HepG2 (cell line): ENCODE data around the gene KLK11. TPM values are rescaled to one million over a fixed set of nuclear protein-coding genes. Genes with fewer than 3 reads are reported as not detected.

Experiments
- ATAC-seq: fragments of 200-7000 bp; cut with Tn5 transposase; 3 replicates; pipeline ENCODE4 v1.9.1; 2020; ENCODE audit warnings: mild to moderate bottlenecking, moderate library complexity
- BruUV-seq: library from RNA; stranded (reverse); fragments of 400-500 nt; replicated peaks from 2 replicates; lab custom pipeline; 2021; lab: Mats Ljungman, UMichigan
- CTCF ChIA-PET: fragments of 300-600 bp; formaldehyde crosslinking; extraction: SDS; loops from one replicate; lab custom pipeline; 2021; ENCODE audit warnings: low total read pairs, inconsistent platforms, low intra/inter-chr PET ratio; lab: Yijun Ruan, JAX
- POLR2A ChIA-PET: fragments of 350-600 bp; sonication (Branson Sonifier 250); formaldehyde crosslinking; loops from one replicate; lab custom pipeline; 2020; ENCODE audit warnings: antibody characterized with exemption, inconsistent platforms; lab: Yijun Ruan, JAX
- DNase-seq: peaks from one replicate; pipeline ENCODE4 v3.0.0-alpha.2; 2015; ENCODE audit warnings: low spot score
- FAIRE-seq: peaks from 3 replicates; lab custom pipeline; 2011; peaks lifted over from hg19 to GRCh38; lab: Jason Lieb, UNC
- H2AFZ ChIP-seq: one replicate; pipeline ENCODE4 v1.6.1; 2011; ENCODE audit warnings: low read length, inconsistent platforms
- H3K27ac ChIP-seq: fragments of 300-600 bp; 3 replicates; pipeline ENCODE4 v1.8.0; 2011; ENCODE audit warnings: mixed run types, mild to moderate bottlenecking, mixed read lengths, low read length, inconsistent platforms; ENCODE audit not compliant: insufficient read depth; ENCODE audit errors: extremely low read length
- H3K27me3 ChIP-seq, 2 experiments: fragments of 200-600 bp in 1 of 2; 2 replicates in 1 of 2; 3 replicates in 1 of 2; pipeline versions ENCODE4 v1.6.0 to v1.8.0; 2011; ENCODE audit warnings: low read length in 2 of 2, mild to moderate bottlenecking in 2 of 2, moderate library complexity in 2 of 2, inconsistent platforms in 1 of 2; ENCODE audit not compliant: insufficient read depth in 2 of 2, control insufficient read depth in 1 of 2
- H3K36me3 ChIP-seq, 2 experiments: fragments of 200-600 bp in 1 of 2; replicated peaks in 1 of 2; 2 replicates in 1 of 2; 3 replicates in 1 of 2; pipeline versions ENCODE4 v1.5.1 to v1.8.0; 2011; ENCODE audit warnings: low read length in 2 of 2, inconsistent platforms in 1 of 2; ENCODE audit not compliant: insufficient read depth in 2 of 2, control insufficient read depth in 1 of 2
- H3K4me1 ChIP-seq: 2 replicates; pipeline ENCODE4 v1.5.1; 2012; ENCODE audit warnings: low read length, inconsistent platforms; ENCODE audit not compliant: insufficient read depth
- H3K4me2 ChIP-seq: 2 replicates; pipeline ENCODE4 v1.6.0; 2011; ENCODE audit warnings: low read depth, low read length, inconsistent platforms
- H3K4me3 ChIP-seq, 3 experiments: fragments of 200-600 bp in 1 of 3; sonication (generic), shearing (Covaris generic) in 1 of 3; replicated peaks in 1 of 3; 2 replicates each; pipeline ENCODE4 v1.5.1; 2011 to 2016; ENCODE audit warnings: low read length in 3 of 3, inconsistent platforms in 2 of 3, low read depth in 2 of 3, mild to moderate bottlenecking in 2 of 3, control low read depth in 1 of 3, mixed read lengths in 1 of 3; ENCODE audit not compliant: insufficient read depth in 1 of 3
- H3K79me2 ChIP-seq: one replicate; pipeline ENCODE4 v1.6.1; 2011; ENCODE audit warnings: low read length, inconsistent platforms; ENCODE audit not compliant: insufficient read depth
- H3K9ac ChIP-seq: 2 replicates; pipeline ENCODE4 v1.6.0; 2011; ENCODE audit warnings: mild to moderate bottlenecking, low read depth, low read length, inconsistent platforms; ENCODE audit not compliant: insufficient read depth
- H3K9me3 ChIP-seq: 2 replicates; pipeline ENCODE4 v1.5.1; 2012; ENCODE audit warnings: mild to moderate bottlenecking, low read length
- H4K20me1 ChIP-seq: 2 replicates; pipeline ENCODE4 v1.6.0; 2011; ENCODE audit warnings: inconsistent platforms, mild to moderate bottlenecking, low read length, moderate library complexity; ENCODE audit not compliant: insufficient read depth
- KDM6A ChIP-seq: IDR thresholded peaks from 2 replicates; pipeline ENCODE4 v1.6.1; 2016; ENCODE audit warnings: low read depth
- MBNL3 ChIP-seq: fragments of 250-450 bp; sonication (Bioruptor Pico); conservative IDR thresholded peaks from 2 replicates; pipeline ENCODE4 v1.8.0; 2022; ENCODE audit warnings: mild to moderate bottlenecking, inconsistent platforms
- SMYD3 ChIP-seq: sonication (generic); formaldehyde crosslinking; IDR thresholded peaks from 2 replicates; pipeline ENCODE4 v1.8.1; 2023; ENCODE audit warnings: mild to moderate bottlenecking, missing genetic modification reagents
- SP5 ChIP-seq: IDR thresholded peaks from 2 replicates; pipeline ENCODE4 v1.6.1; 2016; ENCODE audit warnings: low read depth, borderline replicate concordance
- ZFY ChIP-seq: sonication (generic); formaldehyde crosslinking; IDR thresholded peaks from 2 replicates; pipeline ENCODE4 v1.4.0; 2020; ENCODE audit warnings: missing genetic modification reagents
- ZKSCAN8 ChIP-seq: IDR thresholded peaks from 2 replicates; pipeline ENCODE4 v1.6.1; 2016; ENCODE audit warnings: borderline replicate concordance, missing genetic modification reagents, missing compliant biosample characterization
- ZNF354B ChIP-seq: sonication (generic); formaldehyde crosslinking; IDR thresholded peaks from 2 replicates; pipeline ENCODE4 v1.8.0; 2022; ENCODE audit warnings: mild to moderate bottlenecking, missing genetic modification reagents
- ZNF7 ChIP-seq: IDR thresholded peaks from 2 replicates; pipeline ENCODE4 v1.6.1; 2016; ENCODE audit warnings: missing biosample characterization, missing genetic modification reagents
- ZNF816 ChIP-seq: sonication (generic); formaldehyde crosslinking; IDR thresholded peaks from 2 replicates; pipeline ENCODE4 v1.8.0; 2022; ENCODE audit warnings: missing genetic modification reagents, mild to moderate bottlenecking, borderline replicate concordance
- WGBS: methylation state at CpG from one replicate; pipeline ENCODE4 v1.1.6; 2017; ENCODE audit warnings: low lambda C conversion rate; 5-methylcytosine and 5-hydroxymethylcytosine counted together
- in situ Hi-C: cut with HindIII; loops from 2 replicates; pipeline ENCODE4 v1.10.0; 2017; ENCODE audit warnings: low pct_unique_long_range_greater_than_20kb; ENCODE audit not compliant: extremely low pct_ligation_motif_present
- intact Hi-C: fragments of 100-400 bp; cut with micrococcal nuclease; formaldehyde crosslinking; loops from one replicate; pipeline ENCODE4 v1.10.0; 2022; ENCODE audit not compliant: unreplicated experiment
- polyA plus RNA-seq, 8 experiments: library from polyadenylated mRNA; depleted of rRNA in 3 of 8; stranded (reverse) in 7 of 8; unstranded in 1 of 8; fragments of >200 nt; fragmentation: Illumina TruSeq in 4 of 8; extraction: Trizol in 4 of 8; gene quantifications; 2 replicates each; pipeline versions ENCODE4 v1.2.1 to v1.2.3, GENCODE V29; 2011 to 2016; ENCODE audit warnings: low read depth in 4 of 8, missing spikeins in 1 of 8, mixed read lengths in 1 of 8; ENCODE audit not compliant: insufficient read depth in 1 of 8
- total RNA-seq, 5 experiments: library from RNA; depleted of rRNA; stranded (reverse); fragments of >200 nt; fragmentation: Illumina TruSeq; extraction: Trizol; gene quantifications; 2 replicates each; pipeline ENCODE4 v1.2.3, GENCODE V29; 2016; ENCODE audit warnings: low read depth in 1 of 5
- TF ChIP-seq, protein P1 (sequence below): sonication (generic); formaldehyde crosslinking; IDR thresholded peaks from 2 replicates; pipeline ENCODE4 v1.4.0; 2020; ENCODE audit warnings: mild to moderate bottlenecking, missing genetic modification reagents, borderline replicate concordance
- TF ChIP-seq, protein P2 (sequence below): sonication (generic); formaldehyde crosslinking; IDR thresholded peaks from 2 replicates; pipeline ENCODE4 v1.4.0; 2020; ENCODE audit warnings: missing genetic modification reagents, mild to moderate bottlenecking, borderline replicate concordance
- TF ChIP-seq, protein P3 (sequence below): sonication (generic); formaldehyde crosslinking; conservative IDR thresholded peaks from 2 replicates; pipeline ENCODE4 v1.4.0; 2020; ENCODE audit warnings: missing genetic modification reagents

KLK11 gene
- total and polyA plus RNA-seq, 2 of the 13 experiments (the other 11 are each of a cell fraction or from before 2014, with no cell fraction given): not detected

DNA sequence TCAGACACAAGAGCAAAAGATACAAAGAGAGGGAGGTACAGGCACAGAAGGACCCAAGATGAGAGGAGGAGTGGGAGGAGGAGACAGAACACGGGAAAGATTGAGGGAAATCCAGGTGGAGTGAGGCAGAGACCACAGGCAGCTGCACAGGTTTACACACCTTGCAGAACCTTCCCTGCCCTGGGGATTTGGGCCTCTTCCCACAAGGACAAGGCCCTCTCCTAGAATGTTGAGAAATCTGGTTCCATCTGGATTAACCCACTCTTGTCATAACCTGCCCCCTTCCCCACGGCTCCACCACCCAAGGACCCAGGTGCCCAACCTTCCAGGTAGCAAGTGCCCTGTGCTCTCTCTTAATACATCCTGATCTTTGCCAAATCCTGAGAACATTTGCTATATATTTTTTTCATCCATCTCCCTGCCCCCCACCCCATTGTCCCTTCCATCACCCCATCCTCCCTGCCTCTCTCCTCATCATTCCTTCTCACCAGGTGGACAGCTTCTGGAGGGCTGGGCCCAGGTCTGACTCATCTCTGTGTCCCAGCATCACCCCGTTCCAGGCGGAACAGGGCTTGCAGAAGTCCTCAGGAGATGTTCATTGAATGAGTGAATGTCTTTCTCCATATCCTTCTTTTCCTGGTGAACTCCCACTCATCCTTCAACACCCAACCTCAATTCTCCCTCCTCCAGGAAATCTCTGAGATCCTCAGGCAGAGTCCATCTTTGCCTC lies 16.2 kb downstream of the KLK11 start:
- H3K27me3 ChIP-seq: peaks cover 1 to 7% of the 10 kb centered on the region in 2 experiments; a peak in 2 of 5 replicates
- no peaks in the 10 kb centered on the region for H3K9me3 ChIP-seq
- under 1% methylated on average over 4 of the region's 4 CpGs for WGBS
- no peaks in the 10 kb centered on the region for H3K79me2 ChIP-seq
- H4K20me1 ChIP-seq: no peaks in the 10 kb centered on the region
- POLR2A ChIA-PET: no interaction called here
- no peak overlapping the region for H2AFZ ChIP-seq
- FAIRE-seq: no peak
- TF ChIP-seq KDM6A (CRISPR knock-in tag) (no peak), ZFY (CRISPR knock-in tag) (no peak), SP5 (CRISPR knock-in tag) (no peak), ZNF816 (CRISPR knock-in tag) (no peak), ZNF7 (CRISPR knock-in tag) (no peak), SMYD3 (CRISPR knock-in tag) (no peak), ZNF354B (CRISPR knock-in tag) (no peak), MBNL3 (no peak), ZKSCAN8 (CRISPR knock-in tag) (no peak)
- TF ChIP-seq, protein P1, sequence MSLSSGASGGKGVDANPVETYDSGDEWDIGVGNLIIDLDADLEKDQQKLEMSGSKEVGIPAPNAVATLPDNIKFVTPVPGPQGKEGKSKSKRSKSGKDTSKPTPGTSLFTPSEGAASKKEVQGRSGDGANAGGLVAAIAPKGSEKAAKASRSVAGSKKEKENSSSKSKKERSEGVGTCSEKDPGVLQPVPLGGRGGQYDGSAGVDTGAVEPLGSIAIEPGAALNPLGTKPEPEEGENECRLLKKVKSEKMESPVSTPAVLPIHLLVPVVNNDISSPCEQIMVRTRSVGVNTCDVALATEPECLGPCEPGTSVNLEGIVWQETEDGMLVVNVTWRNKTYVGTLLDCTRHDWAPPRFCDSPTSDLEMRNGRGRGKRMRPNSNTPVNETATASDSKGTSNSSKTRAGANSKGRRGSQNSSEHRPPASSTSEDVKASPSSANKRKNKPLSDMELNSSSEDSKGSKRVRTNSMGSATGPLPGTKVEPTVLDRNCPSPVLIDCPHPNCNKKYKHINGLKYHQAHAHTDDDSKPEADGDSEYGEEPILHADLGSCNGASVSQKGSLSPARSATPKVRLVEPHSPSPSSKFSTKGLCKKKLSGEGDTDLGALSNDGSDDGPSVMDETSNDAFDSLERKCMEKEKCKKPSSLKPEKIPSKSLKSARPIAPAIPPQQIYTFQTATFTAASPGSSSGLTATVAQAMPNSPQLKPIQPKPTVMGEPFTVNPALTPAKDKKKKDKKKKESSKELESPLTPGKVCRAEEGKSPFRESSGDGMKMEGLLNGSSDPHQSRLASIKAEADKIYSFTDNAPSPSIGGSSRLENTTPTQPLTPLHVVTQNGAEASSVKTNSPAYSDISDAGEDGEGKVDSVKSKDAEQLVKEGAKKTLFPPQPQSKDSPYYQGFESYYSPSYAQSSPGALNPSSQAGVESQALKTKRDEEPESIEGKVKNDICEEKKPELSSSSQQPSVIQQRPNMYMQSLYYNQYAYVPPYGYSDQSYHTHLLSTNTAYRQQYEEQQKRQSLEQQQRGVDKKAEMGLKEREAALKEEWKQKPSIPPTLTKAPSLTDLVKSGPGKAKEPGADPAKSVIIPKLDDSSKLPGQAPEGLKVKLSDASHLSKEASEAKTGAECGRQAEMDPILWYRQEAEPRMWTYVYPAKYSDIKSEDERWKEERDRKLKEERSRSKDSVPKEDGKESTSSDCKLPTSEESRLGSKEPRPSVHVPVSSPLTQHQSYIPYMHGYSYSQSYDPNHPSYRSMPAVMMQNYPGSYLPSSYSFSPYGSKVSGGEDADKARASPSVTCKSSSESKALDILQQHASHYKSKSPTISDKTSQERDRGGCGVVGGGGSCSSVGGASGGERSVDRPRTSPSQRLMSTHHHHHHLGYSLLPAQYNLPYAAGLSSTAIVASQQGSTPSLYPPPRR (CRISPR knock-in tag): no peak
- TF ChIP-seq, protein P2, sequence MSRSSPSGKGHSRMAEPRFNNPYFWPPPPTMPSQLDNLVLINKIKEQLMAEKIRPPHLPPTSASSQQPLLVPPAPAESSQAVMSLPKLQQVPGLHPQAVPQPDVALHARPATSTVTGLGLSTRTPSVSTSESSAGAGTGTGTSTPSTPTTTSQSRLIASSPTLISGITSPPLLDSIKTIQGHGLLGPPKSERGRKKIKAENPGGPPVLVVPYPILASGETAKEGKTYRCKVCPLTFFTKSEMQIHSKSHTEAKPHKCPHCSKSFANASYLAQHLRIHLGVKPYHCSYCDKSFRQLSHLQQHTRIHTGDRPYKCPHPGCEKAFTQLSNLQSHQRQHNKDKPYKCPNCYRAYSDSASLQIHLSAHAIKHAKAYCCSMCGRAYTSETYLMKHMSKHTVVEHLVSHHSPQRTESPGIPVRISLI: no peak
- TF ChIP-seq, protein P3, sequence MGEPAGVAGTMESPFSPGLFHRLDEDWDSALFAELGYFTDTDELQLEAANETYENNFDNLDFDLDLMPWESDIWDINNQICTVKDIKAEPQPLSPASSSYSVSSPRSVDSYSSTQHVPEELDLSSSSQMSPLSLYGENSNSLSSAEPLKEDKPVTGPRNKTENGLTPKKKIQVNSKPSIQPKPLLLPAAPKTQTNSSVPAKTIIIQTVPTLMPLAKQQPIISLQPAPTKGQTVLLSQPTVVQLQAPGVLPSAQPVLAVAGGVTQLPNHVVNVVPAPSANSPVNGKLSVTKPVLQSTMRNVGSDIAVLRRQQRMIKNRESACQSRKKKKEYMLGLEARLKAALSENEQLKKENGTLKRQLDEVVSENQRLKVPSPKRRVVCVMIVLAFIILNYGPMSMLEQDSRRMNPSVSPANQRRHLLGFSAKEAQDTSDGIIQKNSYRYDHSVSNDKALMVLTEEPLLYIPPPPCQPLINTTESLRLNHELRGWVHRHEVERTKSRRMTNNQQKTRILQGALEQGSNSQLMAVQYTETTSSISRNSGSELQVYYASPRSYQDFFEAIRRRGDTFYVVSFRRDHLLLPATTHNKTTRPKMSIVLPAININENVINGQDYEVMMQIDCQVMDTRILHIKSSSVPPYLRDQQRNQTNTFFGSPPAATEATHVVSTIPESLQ (CRISPR knock-in tag): no peak
- TF ChIP-seq, all 625 proteins: peak for 0
- Histone ChIP-seq H3K27ac (no peak overlapping the region), H3K4me1 (no peaks in the 10 kb centered on the region), H3K36me3 (no peaks in the 10 kb centered on the region), H3K4me3 (no peak overlapping the region), H3K9ac (no peak overlapping the region), H3K4me2 (no peak overlapping the region)
- in situ Hi-C loops (no loop called here), intact Hi-C loops (loop anchor here (10.0 kb wide), 1 partner anchor 75 kb away; no protein-coding TSS in a partner anchor)
- CTCF ChIA-PET: no interaction called here
- DNase-seq (no peak), ATAC-seq (no peak)
- no TSS peak for BruUV-seq
